HEK293 (cell line): ENCODE data around the gene LMBR1.

Experiments
- CTCF ChIA-PET: fragments of 350-600 bp; formaldehyde crosslinking; extraction: SDS; loops from one replicate; lab custom pipeline; 2021; ENCODE audit warnings: antibody characterized with exemption; lab: Yijun Ruan, JAX
- POLR2A ChIA-PET: fragments of 300-600 bp; formaldehyde crosslinking; extraction: SDS; loops from one replicate; lab custom pipeline; 2020; ENCODE audit warnings: antibody characterized with exemption, inconsistent platforms; lab: Yijun Ruan, JAX
- H3K27ac ChIP-seq: fragments of 200-500 bp; sonication (Bioruptor generic); 2 replicates; pipeline ENCODE4 v1.5.1; 2014; ENCODE audit warnings: low read depth, low read length, control low read depth, inconsistent platforms; ENCODE audit errors: extremely low read depth
- H3K36me3 ChIP-seq, 2 experiments: fragments of 200-500 bp in 1 of 2; sonication (Bioruptor generic) in 1 of 2; 1 replicate in 1 of 2; 2 replicates in 1 of 2; pipeline ENCODE4 v1.5.1; 2014 to 2017; ENCODE audit warnings: inconsistent platforms in 2 of 2, low read length in 2 of 2; ENCODE audit not compliant: control insufficient read depth in 2 of 2, insufficient read depth in 1 of 2
- H3K4me1 ChIP-seq: fragments of 200-500 bp; sonication (Bioruptor generic); 2 replicates; pipeline ENCODE4 v1.5.1; 2014; ENCODE audit warnings: mild to moderate bottlenecking, low read length, inconsistent platforms; ENCODE audit not compliant: control insufficient read depth, insufficient read depth
- H3K4me3 ChIP-seq: 2 replicates; pipeline ENCODE4 v1.5.1; 2011; ENCODE audit warnings: low read depth, mild to moderate bottlenecking, control low read depth, low read length, moderate library complexity
- H3K9me3 ChIP-seq: fragments of 200-500 bp; sonication (Bioruptor generic); 2 replicates; pipeline ENCODE4 v1.5.1; 2014; ENCODE audit warnings: low read depth, low read length, inconsistent platforms; ENCODE audit not compliant: control insufficient read depth, insufficient read depth
- EGR2 ChIP-seq: fragments of 450-650 bp; formaldehyde crosslinking; IDR thresholded peaks from 2 replicates; pipeline ENCODE4 v1.5.1; 2016; ENCODE audit warnings: low read depth, missing biosample characterization, missing genetic modification characterization
- OSR2 ChIP-seq: fragments of 450-650 bp; formaldehyde crosslinking; IDR thresholded peaks from 2 replicates; pipeline ENCODE4 v1.5.1; 2016; ENCODE audit warnings: missing biosample characterization, missing genetic modification characterization
- TRIM28 ChIP-seq: IDR thresholded peaks from 2 replicates; pipeline ENCODE4 v1.6.1; 2011; ENCODE audit warnings: low read length, control low read depth, borderline replicate concordance
- ZBTB48 ChIP-seq: fragments of 450-650 bp; formaldehyde crosslinking; IDR thresholded peaks from 2 replicates; pipeline ENCODE4 v1.5.1; 2016; ENCODE audit warnings: missing biosample characterization, missing genetic modification characterization
- ZFP37 ChIP-seq: fragments of 450-650 bp; formaldehyde crosslinking; IDR thresholded peaks from 2 replicates; pipeline ENCODE4 v1.5.1; 2016; ENCODE audit warnings: missing biosample characterization, missing genetic modification characterization
- ZNF175 ChIP-seq: fragments of 450-650 bp; formaldehyde crosslinking; IDR thresholded peaks from 2 replicates; pipeline ENCODE4 v1.5.1; 2016; ENCODE audit warnings: missing biosample characterization, missing genetic modification characterization
- ZNF2 ChIP-seq: fragments of 450-650 bp; formaldehyde crosslinking; IDR thresholded peaks from 2 replicates; pipeline ENCODE4 v1.5.1; 2016; ENCODE audit warnings: missing biosample characterization, missing genetic modification characterization
- ZNF211 ChIP-seq: fragments of 450-650 bp; formaldehyde crosslinking; IDR thresholded peaks from 2 replicates; pipeline ENCODE4 v1.5.1; 2016; ENCODE audit warnings: low read depth, missing biosample characterization, missing genetic modification characterization
- ZNF239 ChIP-seq: fragments of 450-650 bp; formaldehyde crosslinking; IDR thresholded peaks from 2 replicates; pipeline ENCODE4 v1.5.1; 2016; ENCODE audit warnings: missing biosample characterization, missing genetic modification characterization
- ZNF777 ChIP-seq: fragments of 450-650 bp; formaldehyde crosslinking; IDR thresholded peaks from 2 replicates; pipeline ENCODE4 v1.5.1; 2017; ENCODE audit warnings: missing biosample characterization, missing genetic modification characterization, borderline replicate concordance
- ZNF785 ChIP-seq: fragments of 450-650 bp; formaldehyde crosslinking; IDR thresholded peaks from 2 replicates; pipeline ENCODE4 v1.5.1; 2016; ENCODE audit warnings: missing biosample characterization, missing genetic modification characterization
- ZSCAN30 ChIP-seq: fragments of 450-650 bp; IDR thresholded peaks from 2 replicates; pipeline ENCODE4 v1.5.1; 2018; ENCODE audit warnings: missing biosample characterization, mild to moderate bottlenecking, missing genetic modification characterization, moderate library complexity
- TF ChIP-seq, protein P1 (sequence below): fragments of 450-650 bp; formaldehyde crosslinking; IDR thresholded peaks from 2 replicates; pipeline ENCODE4 v1.5.1; 2016; ENCODE audit warnings: missing biosample characterization, missing genetic modification characterization, low read depth
- TF ChIP-seq, protein P2 (sequence below): fragments of 450-650 bp; formaldehyde crosslinking; IDR thresholded peaks from 2 replicates; pipeline ENCODE4 v1.5.1; 2017; ENCODE audit warnings: missing biosample characterization, missing genetic modification characterization
- TF ChIP-seq, protein P3 (sequence below): fragments of 450-650 bp; formaldehyde crosslinking; IDR thresholded peaks from 2 replicates; pipeline ENCODE4 v1.5.0; 2017; ENCODE audit warnings: missing biosample characterization, missing genetic modification characterization, borderline replicate concordance
- TF ChIP-seq, protein P4 (sequence below): fragments of 450-650 bp; formaldehyde crosslinking; IDR thresholded peaks from 2 replicates; pipeline ENCODE4 v1.5.1; 2016; ENCODE audit warnings: missing biosample characterization, missing genetic modification characterization, borderline replicate concordance
- TF ChIP-seq, protein P5 (sequence below): fragments of 450-650 bp; formaldehyde crosslinking; IDR thresholded peaks from 2 replicates; pipeline ENCODE4 v1.5.1; 2016; ENCODE audit warnings: missing biosample characterization, missing genetic modification characterization
- TF ChIP-seq, protein P6 (sequence below): IDR thresholded peaks from 2 replicates; pipeline ENCODE4 v1.6.1; 2011; ENCODE audit warnings: mild to moderate bottlenecking, low read depth, low read length, borderline replicate concordance

Gene LMBR1

DNA sequence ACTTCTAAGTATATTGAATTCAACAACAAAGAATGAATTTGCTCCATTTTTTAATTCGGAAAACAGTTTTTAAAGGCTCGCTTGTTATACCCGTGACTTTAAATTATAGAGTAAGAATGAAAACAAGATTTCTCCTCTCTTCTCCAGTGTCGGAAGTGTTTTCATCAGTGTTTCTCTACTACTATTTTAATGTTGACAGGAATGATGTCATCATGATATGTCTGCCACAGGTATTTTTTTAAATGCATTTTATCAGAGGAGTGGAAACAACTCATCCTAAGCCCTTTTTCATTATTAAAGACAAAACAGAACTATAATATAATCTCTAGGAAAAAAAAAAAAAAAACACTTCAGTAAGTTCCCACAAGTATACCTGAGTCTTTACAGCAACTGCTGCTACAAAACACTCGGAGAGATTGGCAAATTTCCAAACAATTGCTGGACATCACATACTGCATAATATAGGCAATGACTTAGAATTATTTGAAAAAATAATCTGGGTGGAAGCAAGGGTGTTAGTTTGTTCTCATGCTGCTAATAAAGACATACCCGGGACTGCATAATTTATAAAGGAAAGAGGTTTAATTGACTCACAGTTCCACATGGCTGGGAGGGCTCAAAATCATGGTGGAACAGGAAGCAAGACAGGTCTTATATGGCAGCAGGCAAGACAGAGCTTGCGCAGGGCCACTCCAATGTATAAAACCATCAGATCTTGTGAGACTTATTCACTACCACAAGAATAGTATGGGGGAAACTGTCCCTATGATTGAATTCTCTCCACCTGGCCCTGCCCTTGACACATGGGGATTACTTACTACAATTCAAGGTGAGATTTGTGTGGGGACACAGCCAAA, 257.2 kb downstream of the LMBR1 start:
- ChIA-PET CTCF (no interaction called here), POLR2A (no interaction called here)
- H3K9me3 ChIP-seq: no peaks in the 10 kb centered on the region
- no peaks in the 10 kb centered on the region for H3K36me3 ChIP-seq
- H3K27ac ChIP-seq: no peak overlapping the region
- H3K4me3 ChIP-seq: no peak overlapping the region
- H3K4me1 ChIP-seq: no peaks in the 10 kb centered on the region
- TF ChIP-seq ZNF175 (tag by site-specific recombination): no peak
- TF ChIP-seq, protein P1, sequence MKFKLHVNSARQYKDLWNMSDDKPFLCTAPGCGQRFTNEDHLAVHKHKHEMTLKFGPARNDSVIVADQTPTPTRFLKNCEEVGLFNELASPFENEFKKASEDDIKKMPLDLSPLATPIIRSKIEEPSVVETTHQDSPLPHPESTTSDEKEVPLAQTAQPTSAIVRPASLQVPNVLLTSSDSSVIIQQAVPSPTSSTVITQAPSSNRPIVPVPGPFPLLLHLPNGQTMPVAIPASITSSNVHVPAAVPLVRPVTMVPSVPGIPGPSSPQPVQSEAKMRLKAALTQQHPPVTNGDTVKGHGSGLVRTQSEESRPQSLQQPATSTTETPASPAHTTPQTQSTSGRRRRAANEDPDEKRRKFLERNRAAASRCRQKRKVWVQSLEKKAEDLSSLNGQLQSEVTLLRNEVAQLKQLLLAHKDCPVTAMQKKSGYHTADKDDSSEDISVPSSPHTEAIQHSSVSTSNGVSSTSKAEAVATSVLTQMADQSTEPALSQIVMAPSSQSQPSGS (tag by site-specific recombination): peak; percentile 60; the same call in 1 of the 2 replicates

DNA sequence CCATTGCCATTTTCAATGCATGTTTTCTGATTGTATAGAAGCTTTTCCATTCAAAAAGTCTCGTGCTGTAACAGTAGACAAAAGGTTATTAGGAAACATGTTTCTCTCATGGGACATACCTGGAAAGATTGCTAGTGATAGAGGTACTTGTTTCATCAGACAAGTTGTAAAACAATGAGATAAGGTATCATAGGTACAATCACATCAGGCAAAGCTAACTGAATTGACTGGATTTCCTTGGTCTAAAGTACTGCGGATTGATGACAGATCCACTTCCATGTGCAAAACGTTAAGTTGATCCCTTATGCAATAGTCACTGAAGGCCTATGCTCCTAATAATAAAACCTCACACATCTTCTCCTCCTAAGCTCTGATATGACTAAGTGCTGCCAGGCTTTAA, 258.9 kb downstream of the LMBR1 start:
- ChIA-PET CTCF (no interaction called here), POLR2A (no interaction called here)
- Histone ChIP-seq H3K4me1 (no peaks in the 10 kb centered on the region), H3K36me3 (no peaks in the 10 kb centered on the region), H3K27ac (no peak overlapping the region), H3K9me3 (no peaks in the 10 kb centered on the region), H3K4me3 (no peak overlapping the region)
- TF ChIP-seq ZNF239 (tag by site-specific recombination) (no peak), ZSCAN30 (tag by site-specific recombination) (no peak), ZFP37 (tag by site-specific recombination) (no peak)
- TF ChIP-seq, protein P2, sequence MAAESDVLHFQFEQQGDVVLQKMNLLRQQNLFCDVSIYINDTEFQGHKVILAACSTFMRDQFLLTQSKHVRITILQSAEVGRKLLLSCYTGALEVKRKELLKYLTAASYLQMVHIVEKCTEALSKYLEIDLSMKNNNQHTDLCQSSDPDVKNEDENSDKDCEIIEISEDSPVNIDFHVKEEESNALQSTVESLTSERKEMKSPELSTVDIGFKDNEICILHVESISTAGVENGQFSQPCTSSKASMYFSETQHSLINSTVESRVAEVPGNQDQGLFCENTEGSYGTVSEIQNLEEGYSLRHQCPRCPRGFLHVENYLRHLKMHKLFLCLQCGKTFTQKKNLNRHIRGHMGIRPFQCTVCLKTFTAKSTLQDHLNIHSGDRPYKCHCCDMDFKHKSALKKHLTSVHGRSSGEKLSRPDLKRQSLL (tag by site-specific recombination): no peak

DNA sequence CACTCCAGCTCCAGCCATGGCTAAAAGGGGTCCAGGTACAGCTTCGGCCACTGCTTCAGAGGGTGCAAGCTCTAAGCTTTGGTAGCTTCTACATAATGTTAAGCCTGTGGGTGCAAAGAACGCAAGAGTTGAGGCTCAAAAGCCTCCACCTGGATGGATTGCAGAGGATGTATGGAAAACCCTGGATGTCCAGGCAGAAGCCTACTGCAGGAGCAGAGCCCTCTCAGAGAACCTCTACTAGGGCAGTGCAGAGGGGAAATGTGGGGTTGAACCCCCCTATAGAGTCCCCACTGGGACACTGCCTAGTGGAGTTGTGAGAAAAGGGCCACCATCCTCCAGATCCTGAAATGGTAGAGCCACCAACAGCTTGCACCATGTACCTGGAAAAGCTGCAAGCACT, 263.1 kb downstream of the LMBR1 start:
- POLR2A ChIA-PET: no interaction called here
- TF ChIP-seq OSR2 (tag by site-specific recombination) (no peak), ZNF211 (tag by site-specific recombination) (no peak), TRIM28 (no peak; the same call in 1 of the 2 replicates), ZNF2 (tag by site-specific recombination) (no peak), EGR2 (tag by site-specific recombination) (no peak), ZNF777 (tag by site-specific recombination) (no peak), ZBTB48 (tag by site-specific recombination) (no peak), ZNF785 (no peak)
- TF ChIP-seq, protein P3, sequence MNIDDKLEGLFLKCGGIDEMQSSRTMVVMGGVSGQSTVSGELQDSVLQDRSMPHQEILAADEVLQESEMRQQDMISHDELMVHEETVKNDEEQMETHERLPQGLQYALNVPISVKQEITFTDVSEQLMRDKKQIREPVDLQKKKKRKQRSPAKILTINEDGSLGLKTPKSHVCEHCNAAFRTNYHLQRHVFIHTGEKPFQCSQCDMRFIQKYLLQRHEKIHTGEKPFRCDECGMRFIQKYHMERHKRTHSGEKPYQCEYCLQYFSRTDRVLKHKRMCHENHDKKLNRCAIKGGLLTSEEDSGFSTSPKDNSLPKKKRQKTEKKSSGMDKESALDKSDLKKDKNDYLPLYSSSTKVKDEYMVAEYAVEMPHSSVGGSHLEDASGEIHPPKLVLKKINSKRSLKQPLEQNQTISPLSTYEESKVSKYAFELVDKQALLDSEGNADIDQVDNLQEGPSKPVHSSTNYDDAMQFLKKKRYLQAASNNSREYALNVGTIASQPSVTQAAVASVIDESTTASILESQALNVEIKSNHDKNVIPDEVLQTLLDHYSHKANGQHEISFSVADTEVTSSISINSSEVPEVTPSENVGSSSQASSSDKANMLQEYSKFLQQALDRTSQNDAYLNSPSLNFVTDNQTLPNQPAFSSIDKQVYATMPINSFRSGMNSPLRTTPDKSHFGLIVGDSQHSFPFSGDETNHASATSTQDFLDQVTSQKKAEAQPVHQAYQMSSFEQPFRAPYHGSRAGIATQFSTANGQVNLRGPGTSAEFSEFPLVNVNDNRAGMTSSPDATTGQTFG (tag by site-specific recombination): no peak
- TF ChIP-seq, protein P4, sequence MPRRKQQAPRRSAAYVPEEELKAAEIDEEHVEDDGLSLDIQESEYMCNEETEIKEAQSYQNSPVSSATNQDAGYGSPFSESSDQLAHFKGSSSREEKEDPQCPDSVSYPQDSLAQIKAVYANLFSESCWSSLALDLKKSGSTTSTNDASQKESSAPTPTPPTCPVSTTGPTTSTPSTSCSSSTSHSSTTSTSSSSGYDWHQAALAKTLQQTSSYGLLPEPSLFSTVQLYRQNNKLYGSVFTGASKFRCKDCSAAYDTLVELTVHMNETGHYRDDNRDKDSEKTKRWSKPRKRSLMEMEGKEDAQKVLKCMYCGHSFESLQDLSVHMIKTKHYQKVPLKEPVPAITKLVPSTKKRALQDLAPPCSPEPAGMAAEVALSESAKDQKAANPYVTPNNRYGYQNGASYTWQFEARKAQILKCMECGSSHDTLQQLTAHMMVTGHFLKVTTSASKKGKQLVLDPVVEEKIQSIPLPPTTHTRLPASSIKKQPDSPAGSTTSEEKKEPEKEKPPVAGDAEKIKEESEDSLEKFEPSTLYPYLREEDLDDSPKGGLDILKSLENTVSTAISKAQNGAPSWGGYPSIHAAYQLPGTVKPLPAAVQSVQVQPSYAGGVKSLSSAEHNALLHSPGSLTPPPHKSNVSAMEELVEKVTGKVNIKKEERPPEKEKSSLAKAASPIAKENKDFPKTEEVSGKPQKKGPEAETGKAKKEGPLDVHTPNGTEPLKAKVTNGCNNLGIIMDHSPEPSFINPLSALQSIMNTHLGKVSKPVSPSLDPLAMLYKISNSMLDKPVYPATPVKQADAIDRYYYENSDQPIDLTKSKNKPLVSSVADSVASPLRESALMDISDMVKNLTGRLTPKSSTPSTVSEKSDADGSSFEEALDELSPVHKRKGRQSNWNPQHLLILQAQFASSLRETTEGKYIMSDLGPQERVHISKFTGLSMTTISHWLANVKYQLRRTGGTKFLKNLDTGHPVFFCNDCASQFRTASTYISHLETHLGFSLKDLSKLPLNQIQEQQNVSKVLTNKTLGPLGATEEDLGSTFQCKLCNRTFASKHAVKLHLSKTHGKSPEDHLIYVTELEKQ: no peak
- TF ChIP-seq, protein P5, sequence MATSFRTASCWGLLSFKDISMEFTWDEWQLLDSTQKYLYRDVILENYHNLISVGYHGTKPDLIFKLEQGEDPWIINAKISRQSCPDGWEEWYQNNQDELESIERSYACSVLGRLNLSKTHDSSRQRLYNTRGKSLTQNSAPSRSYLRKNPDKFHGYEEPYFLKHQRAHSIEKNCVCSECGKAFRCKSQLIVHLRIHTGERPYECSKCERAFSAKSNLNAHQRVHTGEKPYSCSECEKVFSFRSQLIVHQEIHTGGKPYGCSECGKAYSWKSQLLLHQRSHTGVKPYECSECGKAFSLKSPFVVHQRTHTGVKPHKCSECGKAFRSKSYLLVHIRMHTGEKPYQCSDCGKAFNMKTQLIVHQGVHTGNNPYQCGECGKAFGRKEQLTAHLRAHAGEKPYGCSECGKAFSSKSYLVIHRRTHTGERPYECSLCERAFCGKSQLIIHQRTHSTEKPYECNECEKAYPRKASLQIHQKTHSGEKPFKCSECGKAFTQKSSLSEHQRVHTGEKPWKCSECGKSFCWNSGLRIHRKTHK: no peak
- TF ChIP-seq, protein P6, sequence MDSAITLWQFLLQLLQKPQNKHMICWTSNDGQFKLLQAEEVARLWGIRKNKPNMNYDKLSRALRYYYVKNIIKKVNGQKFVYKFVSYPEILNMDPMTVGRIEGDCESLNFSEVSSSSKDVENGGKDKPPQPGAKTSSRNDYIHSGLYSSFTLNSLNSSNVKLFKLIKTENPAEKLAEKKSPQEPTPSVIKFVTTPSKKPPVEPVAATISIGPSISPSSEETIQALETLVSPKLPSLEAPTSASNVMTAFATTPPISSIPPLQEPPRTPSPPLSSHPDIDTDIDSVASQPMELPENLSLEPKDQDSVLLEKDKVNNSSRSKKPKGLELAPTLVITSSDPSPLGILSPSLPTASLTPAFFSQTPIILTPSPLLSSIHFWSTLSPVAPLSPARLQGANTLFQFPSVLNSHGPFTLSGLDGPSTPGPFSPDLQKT: no peak

More for the DNA sequence above, 263.1 kb downstream of the LMBR1 start:
- Histone ChIP-seq H3K9me3 (no peaks in the 10 kb centered on the region), H3K36me3 (no peaks in the 10 kb centered on the region), H3K4me3 (no peak overlapping the region), H3K4me1 (no peaks in the 10 kb centered on the region), H3K27ac (no peak overlapping the region)
- CTCF ChIA-PET: no interaction called here
